ENCODE data around the gene S100A10. TPM values are rescaled to one million over a fixed set of nuclear protein-coding genes. Genes with fewer than 3 reads are reported as not detected.

Gene S100A10
- 100 to 1,000 TPM; 152 to 404 (median 235) TPM for total RNA-seq

DNA sequence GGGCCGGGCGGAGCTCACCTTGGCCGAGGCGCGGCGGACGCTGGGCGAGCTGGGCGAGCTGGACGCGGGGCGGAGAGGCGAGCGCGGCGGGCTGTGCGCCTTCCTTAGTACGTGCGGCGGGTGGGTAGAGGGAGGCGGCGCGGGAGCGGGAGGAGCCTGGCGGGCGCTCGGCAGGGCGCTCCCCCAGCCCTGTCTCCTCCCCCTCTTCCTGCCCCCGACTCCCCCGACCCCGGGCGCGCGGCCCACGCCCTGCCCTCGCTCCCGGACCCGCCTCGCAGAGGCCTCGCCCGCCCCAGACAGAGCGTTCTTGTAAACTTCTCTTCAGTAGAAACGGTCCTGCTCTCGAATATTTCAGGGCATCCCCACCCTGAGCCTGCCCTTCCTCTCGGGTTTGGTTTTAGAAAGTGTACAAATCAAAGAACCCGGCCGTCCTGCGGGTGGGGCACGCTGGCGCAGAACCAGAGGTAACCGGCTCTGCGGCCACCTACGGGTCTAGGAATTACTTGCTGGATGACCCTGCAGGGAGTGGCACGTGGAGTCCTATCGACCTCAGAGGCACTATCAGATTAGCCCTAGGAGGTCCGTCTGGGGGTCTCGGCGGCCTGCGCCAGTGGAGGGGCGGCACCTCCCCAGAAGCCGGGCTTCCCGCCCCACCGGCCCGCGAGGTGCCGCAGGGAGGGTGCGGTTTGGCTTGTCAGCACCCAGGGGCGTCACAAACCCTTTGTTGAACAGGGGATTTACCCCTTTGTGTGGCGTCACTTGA, at the start of gene S100A10:
Gene S100A10 (minus strand): TSS at position 126 of the 763 bp plus-strand sequence. CDS start 7,629 bp downstream, outside the sequence.
- TF ChIP-seq CTCF (IDR thresholded peaks at IDR 0.05; ENCODE audit: low read depth) = no peak

DNA sequence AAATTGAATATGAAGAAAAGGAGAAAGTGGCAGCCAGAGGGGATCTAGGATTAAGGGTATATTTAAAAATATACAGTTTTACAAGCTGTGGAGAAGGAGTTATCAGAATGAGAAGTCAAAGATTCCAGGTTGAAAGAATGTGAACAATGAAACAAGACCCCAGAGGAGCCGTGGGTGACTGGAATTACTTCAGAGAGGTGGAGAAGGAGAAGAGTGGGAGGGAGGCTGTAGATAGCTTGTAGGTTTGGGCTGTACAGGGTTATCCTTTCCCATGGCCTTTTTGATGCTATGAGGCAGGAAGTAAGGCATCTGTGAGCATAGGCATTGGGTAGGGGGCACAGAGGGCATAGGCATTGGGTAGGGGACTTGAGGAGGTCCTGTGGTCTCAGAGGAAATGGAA, 48.4 kb upstream of the S100A10 start:
- no peak for TF ChIP-seq CTCF (IDR thresholded peaks at IDR 0.05; ENCODE audit: low read depth)

GRCh38 chr1:152039886-152040285, 46.2 kb upstream of the S100A10 start:
- TF ChIP-seq CTCF (IDR thresholded peaks at IDR 0.05; ENCODE audit: low read depth) = no peak

GRCh38 chr1:152039461-152039860, 45.8 kb upstream of the S100A10 start:
- no peak for TF ChIP-seq CTCF (IDR thresholded peaks at IDR 0.05; ENCODE audit: low read depth)

- no peak for TF ChIP-seq CTCF (IDR thresholded peaks at IDR 0.05; ENCODE audit: low read depth)
Observed at GRCh38 chr1:152038871-152039270, 45.2 kb upstream of the S100A10 start.

DNA sequence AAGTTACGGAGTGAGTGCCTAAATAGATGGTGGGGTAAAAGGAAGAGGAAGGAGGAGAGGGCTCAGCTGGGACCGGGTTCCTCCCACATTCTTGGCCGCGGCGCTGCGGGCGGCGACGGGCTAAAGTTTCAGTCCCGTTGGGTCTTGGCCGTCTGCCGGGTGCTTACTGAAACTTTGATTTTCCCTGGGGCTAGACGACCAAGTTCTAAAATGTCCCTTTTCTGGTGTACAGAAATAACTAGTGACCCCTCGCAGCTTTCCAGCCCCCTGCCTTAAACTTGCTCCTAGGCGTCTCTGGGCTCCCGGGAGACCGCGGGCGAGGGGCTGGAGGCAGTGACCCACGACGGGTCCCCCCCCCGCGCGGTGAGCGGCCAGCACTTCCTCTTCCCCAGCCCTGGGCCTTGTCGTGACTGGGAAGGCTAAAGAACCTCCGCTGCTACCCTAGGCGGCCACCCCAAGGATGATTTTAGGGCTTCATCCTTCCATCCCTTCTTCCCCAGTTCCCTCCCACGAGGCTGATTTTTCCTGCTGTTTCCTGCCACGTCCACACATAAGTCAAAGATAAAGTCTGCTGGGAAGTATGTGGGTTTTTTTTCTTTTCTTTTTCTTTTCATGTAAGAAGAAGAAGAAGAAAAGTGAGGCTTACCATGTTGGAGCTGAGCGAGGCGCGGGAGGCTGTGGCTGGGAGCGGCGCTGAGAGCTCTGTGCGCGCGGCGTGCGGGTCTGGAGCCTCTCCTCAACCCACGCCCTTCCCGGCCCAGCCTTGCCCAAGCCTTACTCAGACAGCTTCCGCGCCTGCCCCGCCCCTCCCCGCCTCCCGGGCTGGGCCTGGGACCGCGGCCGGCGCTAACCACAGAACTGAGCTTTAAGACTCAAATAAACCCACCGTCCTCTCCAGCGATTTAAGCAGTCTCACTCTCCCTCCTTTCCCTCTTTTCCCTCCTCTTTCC, 42.9 kb upstream of the S100A10 start, which contains the start of gene S100A11:
Gene S100A11 (minus strand): TSS at position 738 of the 950 bp plus-strand sequence. CDS start 89 bp downstream, at position 649.
- TF ChIP-seq CTCF (IDR thresholded peaks at IDR 0.05; ENCODE audit: low read depth) = no peak

Data from subcutaneous adipose tissue (tissue), 4 donors.